PFSK-1 (cell line): Measurements from ENCODE around the gene ATP6V1B1.

Source experiments
- FOXP2 ChIP-seq: optimal IDR thresholded peaks from 2 replicates; pipeline ENCODE3; 2011; ENCODE audit warnings: borderline replicate concordance, control low read depth, inconsistent platforms; ENCODE audit not compliant: insufficient read depth; ENCODE audit errors: extremely low read length, extremely low read depth
- POLR2AphosphoS5 ChIP-seq: IDR thresholded peaks from 2 replicates; pipeline ENCODE4 v1.6.1; 2012; ENCODE audit warnings: low read depth, mild to moderate bottlenecking, control low read depth, low read length, moderate library complexity
- REST ChIP-seq, 2 experiments: IDR thresholded peaks; 2 replicates each; pipeline versions ENCODE4 v1.6.1 to v1.8.0; 2011 to 2012; ENCODE audit warnings: low read depth in 2 of 2, low read length in 2 of 2, control low read depth in 1 of 2, inconsistent platforms in 1 of 2, mild to moderate bottlenecking in 1 of 2, moderate library complexity in 1 of 2; ENCODE audit not compliant: insufficient read depth in 1 of 2
- SIN3A ChIP-seq: IDR thresholded peaks from 2 replicates; pipeline ENCODE4 v1.6.1; 2012; ENCODE audit warnings: mild to moderate bottlenecking, low read length, moderate library complexity, borderline replicate concordance; ENCODE audit not compliant: insufficient read depth
- TAF1 ChIP-seq: IDR thresholded peaks from 2 replicates; pipeline ENCODE4 v1.6.1; 2012; ENCODE audit warnings: low read length, control low read depth, borderline replicate concordance; ENCODE audit not compliant: insufficient read depth

- TF ChIP-seq REST (IDR thresholded peaks at IDR 0.05; ENCODE audit: insufficient read depth in 1 of 2, low read depth in 2 of 2, low read length in 2 of 2) (no peak), SIN3A (no peak), POLR2AphosphoS5 (no peak), TAF1 (no peak), FOXP2 (no peak)
Measured at GRCh38 chr2:70886541-70886987, 49.1 kb upstream of the ATP6V1B1 start.
